Metanephros (tissue), 1 donor: ENCODE measurements around the gene PALS1. TPM values are rescaled to one million over a fixed set of nuclear protein-coding genes. Genes with fewer than 3 reads are reported as not detected.

Experiments used
- total RNA-seq: library from RNA; depleted of rRNA; stranded (reverse); fragments of >200 nt; gene quantifications from one replicate; pipeline ENCODE4 v1.2.3, GENCODE V29; 2014

The PALS1 gene
- 82.5 TPM for total RNA-seq

GRCh38 chr14:67241411-67242167, at the start of gene PALS1:
PALS1 (plus strand) TSS chr14:67241435; CDS start chr14:67279171, 37,736 bp downstream.

Other genes starting within 250 kb of the PALS1 start
- gene GARIN2, start 52.0 kb upstream of the PALS1 start, total RNA-seq = 0.23 TPM
- 77.5 TPM for gene ATP6V1D, start 118.4 kb downstream of the PALS1 start, total RNA-seq
- 47.0 TPM for gene EIF2S1, start 118.9 kb downstream of the PALS1 start, total RNA-seq
- 1.3 TPM for gene PLEK2, start 170.7 kb downstream of the PALS1 start, total RNA-seq
- 2.5 TPM for gene TMEM229B, start 247.3 kb downstream of the PALS1 start, total RNA-seq